B cell (primary cell): ENCODE results near the gene SMPX. TPM values are rescaled to one million over a fixed set of nuclear protein-coding genes. Genes with fewer than 3 reads are reported as not detected.

Experiments used
- ATAC-seq: fragments of 200-7000 bp; cut with Tn5 transposase; one replicate; pipeline ENCODE4 v1.10.0; 2021; ENCODE audit warnings: low read depth, mild to moderate bottlenecking, moderate number of reproducible peaks, moderate library complexity
- CTCF ChIA-PET: fragments of 350-600 bp; sonication (Branson Sonifier 250); formaldehyde crosslinking; loops from one replicate; lab custom pipeline; 2021; ENCODE audit warnings: antibody characterized with exemption, inconsistent platforms; lab: Charles Lee
- POLR2A ChIA-PET: fragments of 350-600 bp; sonication (Branson Sonifier 250); formaldehyde crosslinking; loops from one replicate; lab custom pipeline; 2021; ENCODE audit warnings: antibody characterized with exemption; lab: Charles Lee
- DNase-seq: peaks from one replicate; pipeline ENCODE4 v3.0.0; 2013
- H2AFZ ChIP-seq: 2 replicates; pipeline ENCODE4 v1.6.1; 2012; ENCODE audit warnings: mild to moderate bottlenecking, low read depth, low read length; ENCODE audit not compliant: insufficient read depth, poor library complexity, severe bottlenecking
- H3K27ac ChIP-seq, 2 donors: 1 replicate in 1 of 2; 2 replicates in 1 of 2; pipeline ENCODE4 v1.5.1; 2012 to 2013; ENCODE audit warnings: low read length in 2 of 2, mild to moderate bottlenecking in 2 of 2, moderate library complexity in 1 of 2
- H3K27me3 ChIP-seq, 4 experiments: fragments of 200-600 bp in 1 of 4; sonication (generic) in 1 of 4; replicated peaks in 1 of 4; 1 replicate in 2 of 4; 2 replicates in 2 of 4; pipeline versions ENCODE4 v1.6.1 to v1.7.0; 2013 to 2016; ENCODE audit warnings: low read length in 3 of 4, mild to moderate bottlenecking in 2 of 4, mixed read lengths in 1 of 4, moderate library complexity in 1 of 4; ENCODE audit not compliant: insufficient read depth in 4 of 4, control insufficient read depth in 3 of 4; ENCODE audit errors: control extremely low read depth in 1 of 4
- H3K36me3 ChIP-seq, 2 experiments: replicated peaks in 1 of 2; 1 replicate in 1 of 2; 2 replicates in 1 of 2; pipeline versions ENCODE4 v1.6.1 to v1.7.1; 2013; ENCODE audit warnings: low read length in 1 of 2; ENCODE audit not compliant: insufficient read depth in 2 of 2, control insufficient read depth in 1 of 2; ENCODE audit errors: control extremely low read depth in 1 of 2, extremely low read depth in 1 of 2
- H3K4me1 ChIP-seq, 2 donors: fragments of 200-600 bp in 1 of 2; sonication (generic) in 1 of 2; 1 replicate in 1 of 2; 2 replicates in 1 of 2; pipeline versions ENCODE4 v1.5.1 to v1.6.1; 2013 to 2017; ENCODE audit warnings: low read length in 2 of 2; ENCODE audit not compliant: control insufficient read depth in 2 of 2, insufficient read depth in 2 of 2
- H3K4me2 ChIP-seq: replicated peaks from 2 replicates; pipeline ENCODE3; 2012; ENCODE audit warnings: mild to moderate bottlenecking, low read depth, low read length; ENCODE audit not compliant: poor library complexity, severe bottlenecking
- H3K4me3 ChIP-seq, 5 experiments: fragments of 200-600 bp in 1 of 5; sonication (generic) in 1 of 5; 1 replicate in 3 of 5; 2 replicates in 2 of 5; pipeline versions ENCODE4 v1.5.1 to v1.7.0; 2011 to 2016; ENCODE audit warnings: low read length in 4 of 5, mild to moderate bottlenecking in 4 of 5, low read depth in 2 of 5, control low read depth in 1 of 5, moderate library complexity in 1 of 5; ENCODE audit not compliant: insufficient read depth in 1 of 5; ENCODE audit errors: control extremely low read depth in 1 of 5, extremely low read depth in 1 of 5
- H3K79me2 ChIP-seq: fragments of 200-600 bp; sonication (generic); one replicate; pipeline ENCODE4 v1.6.0; 2016; ENCODE audit warnings: low read length; ENCODE audit not compliant: control insufficient read depth, insufficient read depth
- H3K9ac ChIP-seq: fragments of 200-600 bp; sonication (generic); 2 replicates; pipeline ENCODE4 v1.6.1; 2017; ENCODE audit warnings: mild to moderate bottlenecking, low read length, moderate library complexity
- H3K9me3 ChIP-seq, 3 donors: one replicate each; pipeline versions ENCODE4 v1.6.1 to v1.7.1; 2013; ENCODE audit warnings: low read length in 2 of 3; ENCODE audit not compliant: control insufficient read depth in 2 of 3, insufficient read depth in 1 of 3; ENCODE audit errors: control extremely low read depth in 1 of 3
- H4K20me1 ChIP-seq: 2 replicates; pipeline ENCODE4 v1.6.0; 2012; ENCODE audit warnings: mild to moderate bottlenecking, low read length; ENCODE audit not compliant: insufficient read depth, control insufficient read depth, poor library complexity, severe bottlenecking
- H3K27ac Mint-ChIP-seq: one replicate; pipeline ENCODE4 v1.8.0; 2021; ENCODE audit warnings: mixed read lengths
- H3K27me3 Mint-ChIP-seq: one replicate; pipeline ENCODE4 v1.8.0; 2021; ENCODE audit warnings: mixed read lengths
- H3K4me1 Mint-ChIP-seq: one replicate; pipeline ENCODE4 v1.8.0; 2021; ENCODE audit warnings: mixed read lengths
- H3K4me3 Mint-ChIP-seq: one replicate; pipeline ENCODE4 v1.8.0; 2021; ENCODE audit warnings: mixed read lengths
- H3K9me3 Mint-ChIP-seq: one replicate; pipeline ENCODE4 v1.8.0; 2022; ENCODE audit warnings: mixed read lengths; ENCODE audit not compliant: insufficient read depth
- EZH2 ChIP-seq: IDR thresholded peaks from 2 replicates; pipeline ENCODE4 v1.6.1; 2012; ENCODE audit warnings: borderline replicate concordance, low read depth, mild to moderate bottlenecking, moderate library complexity, low read length; ENCODE audit not compliant: insufficient read depth, poor library complexity, severe bottlenecking
- WGBS: methylation state at CpG from one replicate; pipeline ENCODE4 v1.1.5; 2013; ENCODE audit warnings: missing lambda C conversion rate; ENCODE audit not compliant: insufficient coverage; 5-methylcytosine and 5-hydroxymethylcytosine counted together
- intact Hi-C: fragments of 100-400 bp; cut with micrococcal nuclease; formaldehyde crosslinking; loops from one replicate; pipeline ENCODE4 v1.10.0; 2022
- polyA plus RNA-seq: library from polyadenylated mRNA; depleted of rRNA; stranded (reverse); fragments of >200 nt; gene quantifications from 2 replicates; pipeline ENCODE4 v1.2.3, GENCODE V29; 2012
- total RNA-seq, 2 donors: library from RNA; stranded (reverse); fragments of 120-200 nt in 1 of 2; gene quantifications; 1 replicate in 1 of 2; 2 replicates in 1 of 2; pipeline versions ENCODE4 v1.2.3 to v1.2.4, GENCODE V29; 2013 to 2022
- TF ChIP-seq, protein P1 (sequence below): fragments of 200-600 bp; IDR thresholded peaks from one replicate; pipeline ENCODE4 v1.8.0; 2022; ENCODE audit warnings: antibody characterized with exemption, mild to moderate bottlenecking

The SMPX gene
- total and polyA plus RNA-seq, 2 donors (not counting 1 experiment from before 2014, with no cell fraction given), result not detected

DNA sequence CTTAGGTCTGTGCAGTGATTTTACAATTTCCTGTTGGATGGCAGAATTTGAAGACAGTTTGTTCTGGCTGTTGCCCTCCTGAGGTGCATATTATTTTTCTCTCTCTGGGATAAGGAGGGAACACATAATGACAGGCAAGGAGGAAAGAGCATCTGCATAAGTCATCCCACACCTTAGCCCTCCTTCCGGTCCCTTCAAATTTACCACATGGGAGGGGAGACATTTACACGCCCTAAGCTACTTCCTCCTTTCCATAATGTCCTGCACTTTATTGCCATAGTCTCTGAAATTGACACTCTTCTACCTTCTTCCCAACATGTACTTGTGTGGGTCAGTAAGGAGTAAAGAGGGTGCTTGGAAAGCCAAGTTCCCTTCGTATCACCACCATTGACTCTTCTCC, 13.9 kb downstream of the SMPX start:
- Histone ChIP-seq H4K20me1 (no peaks in the 10 kb centered on the region), H3K4me3 (no peak overlapping the region), H3K36me3 (no peaks in the 10 kb centered on the region), H2AFZ (no peak overlapping the region), H3K79me2 (no peaks in the 10 kb centered on the region), H3K9ac (no peak overlapping the region), H3K9me3 (no peaks in the 10 kb centered on the region), H3K27me3 (peaks cover 0 to 3% (median 0%) of the 10 kb centered on the region in 4 experiments), H3K4me2 (no peak overlapping the region), H3K27ac (no peak overlapping the region), H3K4me1 (no peaks in the 10 kb centered on the region)
- POLR2A ChIA-PET, result no interaction called here
- H3K4me3 Mint-ChIP-seq, result no peak overlapping the region
- no peak for TF ChIP-seq EZH2
- TF ChIP-seq, protein P1, sequence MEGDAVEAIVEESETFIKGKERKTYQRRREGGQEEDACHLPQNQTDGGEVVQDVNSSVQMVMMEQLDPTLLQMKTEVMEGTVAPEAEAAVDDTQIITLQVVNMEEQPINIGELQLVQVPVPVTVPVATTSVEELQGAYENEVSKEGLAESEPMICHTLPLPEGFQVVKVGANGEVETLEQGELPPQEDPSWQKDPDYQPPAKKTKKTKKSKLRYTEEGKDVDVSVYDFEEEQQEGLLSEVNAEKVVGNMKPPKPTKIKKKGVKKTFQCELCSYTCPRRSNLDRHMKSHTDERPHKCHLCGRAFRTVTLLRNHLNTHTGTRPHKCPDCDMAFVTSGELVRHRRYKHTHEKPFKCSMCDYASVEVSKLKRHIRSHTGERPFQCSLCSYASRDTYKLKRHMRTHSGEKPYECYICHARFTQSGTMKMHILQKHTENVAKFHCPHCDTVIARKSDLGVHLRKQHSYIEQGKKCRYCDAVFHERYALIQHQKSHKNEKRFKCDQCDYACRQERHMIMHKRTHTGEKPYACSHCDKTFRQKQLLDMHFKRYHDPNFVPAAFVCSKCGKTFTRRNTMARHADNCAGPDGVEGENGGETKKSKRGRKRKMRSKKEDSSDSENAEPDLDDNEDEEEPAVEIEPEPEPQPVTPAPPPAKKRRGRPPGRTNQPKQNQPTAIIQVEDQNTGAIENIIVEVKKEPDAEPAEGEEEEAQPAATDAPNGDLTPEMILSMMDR, result no peak
- intact Hi-C loops, result loop anchor here (10.0 kb wide), 1 partner anchor 249 kb away; no protein-coding TSS in a partner anchor
- H3K9me3 Mint-ChIP-seq, result no peaks in the 10 kb centered on the region
- CTCF ChIA-PET, result interaction anchor here (6.3 kb wide), 1 partner anchor 1214 kb away, joined by 88 read pairs; no protein-coding TSS in a partner anchor
- H3K27ac Mint-ChIP-seq, result no peak overlapping the region
- DNase-seq (no peak), ATAC-seq (no peak)
- WGBS, result no CpG with 5 or more reads among the region's 3 CpGs
- H3K4me1 Mint-ChIP-seq, result no peaks in the 10 kb centered on the region
- H3K27me3 Mint-ChIP-seq, result peaks cover 8% of the 10 kb centered on the region

DNA sequence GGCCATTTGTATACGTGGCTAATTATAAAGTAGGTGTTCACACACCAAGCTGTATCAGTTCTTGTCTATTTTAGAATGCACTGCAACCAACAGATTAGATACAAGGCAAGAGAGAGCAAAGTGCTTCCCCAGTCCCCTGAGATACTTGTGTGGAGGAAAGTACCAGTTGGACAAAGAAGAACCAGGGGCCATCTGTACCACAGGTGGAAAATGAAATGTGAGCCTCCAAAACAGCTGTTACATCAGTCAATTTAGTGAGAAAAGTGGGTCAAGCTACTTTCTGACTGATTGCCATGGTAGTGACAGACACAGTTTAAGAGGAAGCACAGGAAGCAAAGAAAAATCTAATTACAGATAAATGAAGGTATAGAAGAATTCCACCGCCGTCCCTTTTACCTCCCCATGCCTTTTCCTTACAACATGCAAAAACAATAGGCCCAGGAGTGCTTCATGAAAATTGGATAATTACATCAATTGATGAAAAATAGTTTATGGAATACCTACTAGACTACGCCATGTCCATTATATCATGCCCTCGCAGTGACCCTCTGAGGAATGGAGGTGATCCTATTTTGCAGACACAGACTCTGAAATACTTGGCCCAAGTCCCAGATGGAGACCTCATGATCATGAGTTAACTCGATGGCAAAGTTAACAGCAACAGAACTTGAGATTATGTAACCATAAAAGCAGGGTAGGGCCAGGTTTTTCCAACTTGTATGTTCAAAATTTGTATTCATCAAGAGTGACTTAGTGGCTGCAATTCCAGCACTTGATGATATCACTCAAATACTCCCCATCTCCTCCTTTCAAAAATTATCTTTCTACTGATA, 15.8 kb downstream of the SMPX start:
- Histone ChIP-seq H3K4me3 (no peak overlapping the region), H3K36me3 (no peaks in the 10 kb centered on the region), H3K27me3 (no peaks in the 10 kb centered on the region), H3K27ac (no peak overlapping the region), H4K20me1 (no peaks in the 10 kb centered on the region), H2AFZ (no peak overlapping the region), H3K4me2 (no peak overlapping the region), H3K9ac (no peak overlapping the region), H3K4me1 (no peaks in the 10 kb centered on the region), H3K79me2 (no peaks in the 10 kb centered on the region), H3K9me3 (no peaks in the 10 kb centered on the region)
- Mint-ChIP-seq H3K9me3 (no peaks in the 10 kb centered on the region), H3K27ac (no peak overlapping the region), H3K4me1 (no peaks in the 10 kb centered on the region), H3K4me3 (no peak overlapping the region), H3K27me3 (no peaks in the 10 kb centered on the region)
- ChIA-PET POLR2A (no interaction called here), CTCF (interaction anchor here (1.2 to 1.9 kb wide), 3 partner anchors 9 to 1212 kb away, joined by 4 to 6 read pairs (median 6); no protein-coding TSS in a partner anchor)
- intact Hi-C loops, result loop anchor here (10.0 kb wide), 1 partner anchor 247 kb away; no protein-coding TSS in a partner anchor
- ATAC-seq (no peak), DNase-seq (no peak)
- TF ChIP-seq, protein P1, result no peak
- no peak for TF ChIP-seq EZH2
- no CpG with 5 or more reads among the region's 6 CpGs for WGBS
